Measurements from ENCODE around the gene ANGPTL2.

DNA sequence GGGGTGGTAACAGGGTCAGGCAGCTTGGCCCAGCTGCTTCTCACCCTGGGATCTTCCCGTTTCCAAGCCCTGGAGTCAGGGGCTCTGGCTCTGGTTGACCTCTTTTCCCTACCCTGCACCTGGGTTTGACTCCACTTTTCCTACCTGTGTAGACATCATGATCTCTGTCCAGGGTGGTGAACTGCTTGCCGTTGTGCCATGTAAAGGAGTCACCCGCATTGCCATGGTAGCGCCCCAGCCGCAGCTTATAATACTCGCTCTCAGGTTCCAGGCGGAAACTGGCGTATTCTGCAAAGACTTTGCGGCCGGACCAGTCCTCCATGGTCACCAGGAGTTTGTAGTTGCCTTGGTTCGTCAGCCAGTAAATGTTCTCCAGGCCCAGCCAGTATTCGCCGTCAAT is 30.9 kb downstream of the ANGPTL2 start:
- TF ChIP-seq POLR2AphosphoS5 (IDR thresholded peaks at IDR 0.05; ENCODE audit: low read depth, low read length) (no peak), SIN3A (IDR thresholded peaks at IDR 0.05; ENCODE audit: borderline replicate concordance, insufficient read depth, low read length) (no peak), TAF1 (IDR thresholded peaks at IDR 0.05; ENCODE audit: borderline replicate concordance, insufficient read depth, low read length) (no peak), FOXP2 (optimal IDR thresholded peaks at IDR 0.05; ENCODE audit: borderline replicate concordance, extremely low read depth, extremely low read length, insufficient read depth) (no peak)
- TF ChIP-seq, protein P1, sequence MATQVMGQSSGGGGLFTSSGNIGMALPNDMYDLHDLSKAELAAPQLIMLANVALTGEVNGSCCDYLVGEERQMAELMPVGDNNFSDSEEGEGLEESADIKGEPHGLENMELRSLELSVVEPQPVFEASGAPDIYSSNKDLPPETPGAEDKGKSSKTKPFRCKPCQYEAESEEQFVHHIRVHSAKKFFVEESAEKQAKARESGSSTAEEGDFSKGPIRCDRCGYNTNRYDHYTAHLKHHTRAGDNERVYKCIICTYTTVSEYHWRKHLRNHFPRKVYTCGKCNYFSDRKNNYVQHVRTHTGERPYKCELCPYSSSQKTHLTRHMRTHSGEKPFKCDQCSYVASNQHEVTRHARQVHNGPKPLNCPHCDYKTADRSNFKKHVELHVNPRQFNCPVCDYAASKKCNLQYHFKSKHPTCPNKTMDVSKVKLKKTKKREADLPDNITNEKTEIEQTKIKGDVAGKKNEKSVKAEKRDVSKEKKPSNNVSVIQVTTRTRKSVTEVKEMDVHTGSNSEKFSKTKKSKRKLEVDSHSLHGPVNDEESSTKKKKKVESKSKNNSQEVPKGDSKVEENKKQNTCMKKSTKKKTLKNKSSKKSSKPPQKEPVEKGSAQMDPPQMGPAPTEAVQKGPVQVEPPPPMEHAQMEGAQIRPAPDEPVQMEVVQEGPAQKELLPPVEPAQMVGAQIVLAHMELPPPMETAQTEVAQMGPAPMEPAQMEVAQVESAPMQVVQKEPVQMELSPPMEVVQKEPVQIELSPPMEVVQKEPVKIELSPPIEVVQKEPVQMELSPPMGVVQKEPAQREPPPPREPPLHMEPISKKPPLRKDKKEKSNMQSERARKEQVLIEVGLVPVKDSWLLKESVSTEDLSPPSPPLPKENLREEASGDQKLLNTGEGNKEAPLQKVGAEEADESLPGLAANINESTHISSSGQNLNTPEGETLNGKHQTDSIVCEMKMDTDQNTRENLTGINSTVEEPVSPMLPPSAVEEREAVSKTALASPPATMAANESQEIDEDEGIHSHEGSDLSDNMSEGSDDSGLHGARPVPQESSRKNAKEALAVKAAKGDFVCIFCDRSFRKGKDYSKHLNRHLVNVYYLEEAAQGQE (IDR thresholded peaks at IDR 0.05; ENCODE audit: insufficient read depth in 1 of 2, low read depth in 2 of 2, low read length in 2 of 2) = no peak

All from PFSK-1 (cell line).